CD1c-positive myeloid dendritic cell (primary cell): Measurements from ENCODE around the gene SUV39H2.
A peak's percentile ranks its signal among the peaks of the same experiment; 100 is the strongest.
"Not testable (repeated sequence)": the region's sequence is repeated elsewhere in the genome, so short reads cannot be mapped to it uniquely, and the experiment has no call there.

Experiments used
- DNase-seq: peaks from one replicate; pipeline ENCODE4 v3.0.0-alpha.2; 2016; ENCODE audit errors: extremely low spot score

The SUV39H2 gene

GRCh38 chr10:14875941-14876340 lies 2.7 kb upstream of the SUV39H2 start:
- DNase-seq, result no peak

- DNase-seq, result no peak
Observed at GRCh38 chr10:14876764-14877163, 1.9 kb upstream of the SUV39H2 start.

- peak; percentile 55 for DNase-seq
Observed at GRCh38 chr10:14879124-14879927, 660 bp downstream of the SUV39H2 start.

- DNase-seq, result no peak
Observed at GRCh38 chr10:14879928-14880193, 1.2 kb downstream of the SUV39H2 start.

- no peak for DNase-seq
Observed at GRCh38 chr10:14880229-14880628, 1.6 kb downstream of the SUV39H2 start.

GRCh38 chr10:14884082-14884481 lies 5.4 kb downstream of the SUV39H2 start:
- peak; percentile 43 for DNase-seq

GRCh38 chr10:14889318-14889717 lies 10.7 kb downstream of the SUV39H2 start:
- no peak for DNase-seq

- no peak for DNase-seq
Observed at GRCh38 chr10:14891151-14891550, 12.5 kb downstream of the SUV39H2 start.

GRCh38 chr10:14904316-14904732 lies 25.7 kb downstream of the SUV39H2 start:
- peak; percentile 47 for DNase-seq

- no peak for DNase-seq
Observed at GRCh38 chr10:14904864-14905263, 26.2 kb downstream of the SUV39H2 start.

- DNase-seq, result no peak
Observed at GRCh38 chr10:14905890-14906289, 27.2 kb downstream of the SUV39H2 start.

GRCh38 chr10:14906765-14907164 lies 28.1 kb downstream of the SUV39H2 start:
- DNase-seq, result no peak

GRCh38 chr10:14907591-14907990 lies 28.9 kb downstream of the SUV39H2 start:
- not testable (repeated sequence) for DNase-seq

- no peak for DNase-seq
Observed at GRCh38 chr10:14909101-14909500, 30.4 kb downstream of the SUV39H2 start.

GRCh38 chr10:14910953-14911352 lies 32.3 kb downstream of the SUV39H2 start:
- DNase-seq, result no peak

- DNase-seq, result no peak
Observed at GRCh38 chr10:14911801-14912200, 33.1 kb downstream of the SUV39H2 start.

GRCh38 chr10:14916600-14916999 lies 37.9 kb downstream of the SUV39H2 start:
- no peak for DNase-seq

- DNase-seq, result no peak
Observed at GRCh38 chr10:14917827-14918226, 39.2 kb downstream of the SUV39H2 start.

GRCh38 chr10:14918964-14919363 lies 40.3 kb downstream of the SUV39H2 start:
- no peak for DNase-seq

GRCh38 chr10:14924013-14924412 lies 45.3 kb downstream of the SUV39H2 start:
- DNase-seq, result no peak

GRCh38 chr10:14925268-14925667 lies 46.6 kb downstream of the SUV39H2 start:
- no peak for DNase-seq

- DNase-seq, result no peak
Observed at GRCh38 chr10:14926061-14926470, 47.4 kb downstream of the SUV39H2 start.

GRCh38 chr10:14926722-14927416 lies 48.2 kb downstream of the SUV39H2 start:
- DNase-seq, result peak; percentile 15
